HepG2 (cell line): ENCODE data around the gene KIAA0930. TPM values are rescaled to one million over a fixed set of nuclear protein-coding genes. Genes with fewer than 3 reads are reported as not detected.

Experiments used
- ATAC-seq: fragments of 200-7000 bp; cut with Tn5 transposase; 3 replicates; pipeline ENCODE4 v1.9.1; 2020; ENCODE audit warnings: mild to moderate bottlenecking, moderate library complexity
- BruUV-seq: library from RNA; stranded (reverse); fragments of 400-500 nt; replicated peaks from 2 replicates; lab custom pipeline; 2021; lab: Mats Ljungman, UMichigan
- CTCF ChIA-PET: fragments of 300-600 bp; formaldehyde crosslinking; extraction: SDS; loops from one replicate; lab custom pipeline; 2021; ENCODE audit warnings: low total read pairs, inconsistent platforms, low intra/inter-chr PET ratio; lab: Yijun Ruan, JAX
- POLR2A ChIA-PET: fragments of 350-600 bp; sonication (Branson Sonifier 250); formaldehyde crosslinking; loops from one replicate; lab custom pipeline; 2020; ENCODE audit warnings: antibody characterized with exemption, inconsistent platforms; lab: Yijun Ruan, JAX
- DNase-seq: peaks from one replicate; pipeline ENCODE4 v3.0.0-alpha.2; 2015; ENCODE audit warnings: low spot score
- FAIRE-seq: peaks from 3 replicates; lab custom pipeline; 2011; peaks lifted over from hg19 to GRCh38; lab: Jason Lieb, UNC
- H2AFZ ChIP-seq: one replicate; pipeline ENCODE4 v1.6.1; 2011; ENCODE audit warnings: low read length, inconsistent platforms
- H3K27ac ChIP-seq: fragments of 300-600 bp; 3 replicates; pipeline ENCODE4 v1.8.0; 2011; ENCODE audit warnings: mixed run types, mild to moderate bottlenecking, mixed read lengths, low read length, inconsistent platforms; ENCODE audit not compliant: insufficient read depth; ENCODE audit errors: extremely low read length
- H3K27me3 ChIP-seq, 2 experiments: fragments of 200-600 bp in 1 of 2; 2 replicates in 1 of 2; 3 replicates in 1 of 2; pipeline versions ENCODE4 v1.6.0 to v1.8.0; 2011; ENCODE audit warnings: low read length in 2 of 2, mild to moderate bottlenecking in 2 of 2, moderate library complexity in 2 of 2, inconsistent platforms in 1 of 2; ENCODE audit not compliant: insufficient read depth in 2 of 2, control insufficient read depth in 1 of 2
- H3K36me3 ChIP-seq, 2 experiments: fragments of 200-600 bp in 1 of 2; replicated peaks in 1 of 2; 2 replicates in 1 of 2; 3 replicates in 1 of 2; pipeline versions ENCODE4 v1.5.1 to v1.8.0; 2011; ENCODE audit warnings: low read length in 2 of 2, inconsistent platforms in 1 of 2; ENCODE audit not compliant: insufficient read depth in 2 of 2, control insufficient read depth in 1 of 2
- H3K4me1 ChIP-seq: 2 replicates; pipeline ENCODE4 v1.5.1; 2012; ENCODE audit warnings: low read length, inconsistent platforms; ENCODE audit not compliant: insufficient read depth
- H3K4me2 ChIP-seq: 2 replicates; pipeline ENCODE4 v1.6.0; 2011; ENCODE audit warnings: low read depth, low read length, inconsistent platforms
- H3K4me3 ChIP-seq, 3 experiments: fragments of 200-600 bp in 1 of 3; sonication (generic), shearing (Covaris generic) in 1 of 3; replicated peaks in 1 of 3; 2 replicates each; pipeline ENCODE4 v1.5.1; 2011 to 2016; ENCODE audit warnings: low read length in 3 of 3, inconsistent platforms in 2 of 3, low read depth in 2 of 3, mild to moderate bottlenecking in 2 of 3, control low read depth in 1 of 3, mixed read lengths in 1 of 3; ENCODE audit not compliant: insufficient read depth in 1 of 3
- H3K79me2 ChIP-seq: one replicate; pipeline ENCODE4 v1.6.1; 2011; ENCODE audit warnings: low read length, inconsistent platforms; ENCODE audit not compliant: insufficient read depth
- H3K9ac ChIP-seq: 2 replicates; pipeline ENCODE4 v1.6.0; 2011; ENCODE audit warnings: mild to moderate bottlenecking, low read depth, low read length, inconsistent platforms; ENCODE audit not compliant: insufficient read depth
- H3K9me3 ChIP-seq: 2 replicates; pipeline ENCODE4 v1.5.1; 2012; ENCODE audit warnings: mild to moderate bottlenecking, low read length
- H4K20me1 ChIP-seq: 2 replicates; pipeline ENCODE4 v1.6.0; 2011; ENCODE audit warnings: inconsistent platforms, mild to moderate bottlenecking, low read length, moderate library complexity; ENCODE audit not compliant: insufficient read depth
- DPF2 ChIP-seq: sonication (generic); formaldehyde crosslinking; IDR thresholded peaks from 2 replicates; pipeline ENCODE4 v1.4.0; 2020; ENCODE audit warnings: mild to moderate bottlenecking, low read depth, missing genetic modification reagents, borderline replicate concordance
- IRX3 ChIP-seq: sonication (generic); formaldehyde crosslinking; IDR thresholded peaks from 2 replicates; pipeline ENCODE4 v1.8.1; 2023; ENCODE audit warnings: mild to moderate bottlenecking, low read depth, missing genetic modification reagents, borderline replicate concordance
- LRRFIP1 ChIP-seq: sonication (generic); formaldehyde crosslinking; conservative IDR thresholded peaks from 2 replicates; pipeline ENCODE4 v1.4.0; 2020; ENCODE audit warnings: missing genetic modification reagents
- TCF12 ChIP-seq, 2 experiments: fragments of 450-650 bp in 1 of 2; sonication (generic) in 1 of 2; formaldehyde crosslinking in 1 of 2; IDR thresholded peaks; 2 replicates each; pipeline versions ENCODE4 v1.6.1 to v1.8.0; 2017 to 2022; ENCODE audit warnings: antibody characterized with exemption in 1 of 2, mild to moderate bottlenecking in 1 of 2, missing genetic modification reagents in 1 of 2, moderate library complexity in 1 of 2
- ZBTB33 ChIP-seq: sonication (generic); formaldehyde crosslinking; IDR thresholded peaks from 2 replicates; pipeline ENCODE4 v1.4.0; 2020; ENCODE audit warnings: missing genetic modification reagents
- ZBTB38 ChIP-seq: sonication (generic); formaldehyde crosslinking; IDR thresholded peaks from 2 replicates; pipeline ENCODE4 v1.5.1; 2020; ENCODE audit warnings: mild to moderate bottlenecking, missing genetic modification reagents
- WGBS: methylation state at CpG from one replicate; pipeline ENCODE4 v1.1.6; 2017; ENCODE audit warnings: low lambda C conversion rate; 5-methylcytosine and 5-hydroxymethylcytosine counted together
- in situ Hi-C: cut with HindIII; loops from 2 replicates; pipeline ENCODE4 v1.10.0; 2017; ENCODE audit warnings: low pct_unique_long_range_greater_than_20kb; ENCODE audit not compliant: extremely low pct_ligation_motif_present
- intact Hi-C: fragments of 100-400 bp; cut with micrococcal nuclease; formaldehyde crosslinking; loops from one replicate; pipeline ENCODE4 v1.10.0; 2022; ENCODE audit not compliant: unreplicated experiment
- polyA plus RNA-seq, 8 experiments: library from polyadenylated mRNA; depleted of rRNA in 3 of 8; stranded (reverse) in 7 of 8; unstranded in 1 of 8; fragments of >200 nt; fragmentation: Illumina TruSeq in 4 of 8; extraction: Trizol in 4 of 8; gene quantifications; 2 replicates each; pipeline versions ENCODE4 v1.2.1 to v1.2.3, GENCODE V29; 2011 to 2016; ENCODE audit warnings: low read depth in 4 of 8, missing spikeins in 1 of 8, mixed read lengths in 1 of 8; ENCODE audit not compliant: insufficient read depth in 1 of 8
- total RNA-seq, 5 experiments: library from RNA; depleted of rRNA; stranded (reverse); fragments of >200 nt; fragmentation: Illumina TruSeq; extraction: Trizol; gene quantifications; 2 replicates each; pipeline ENCODE4 v1.2.3, GENCODE V29; 2016; ENCODE audit warnings: low read depth in 1 of 5

The KIAA0930 gene
- total and polyA plus RNA-seq, 2 of the 13 experiments (the other 11 are each of a cell fraction or from before 2014, with no cell fraction given), result 27.0 to 38.2 TPM

- H3K4me3 ChIP-seq, result no peak overlapping the region
- no peak overlapping the region for H3K4me2 ChIP-seq
- in situ Hi-C loops (no loop called here), intact Hi-C loops (no loop called here)
- CTCF ChIA-PET, result no interaction called here
- no peaks in the 10 kb centered on the region for H3K79me2 ChIP-seq
- H2AFZ ChIP-seq, result no peak overlapping the region
- no peaks in the 10 kb centered on the region for H4K20me1 ChIP-seq
- BruUV-seq, result no TSS peak
- TF ChIP-seq ZBTB38 (CRISPR knock-in tag) (peak; percentile 53; the same call in 1 of the 2 replicates), IRX3 (no peak), TCF12 (IDR thresholded peaks at IDR 0.05) (no peak), TCF12 (CRISPR knock-in tag; IDR thresholded peaks at IDR 0.05) (no peak), DPF2 (CRISPR knock-in tag) (no peak), LRRFIP1 (no peak), ZBTB33 (CRISPR knock-in tag) (peak; percentile 69)
- peaks cover 99% of the 10 kb centered on the region for H3K4me1 ChIP-seq
- FAIRE-seq (no peak), ATAC-seq (no peak), DNase-seq (no peak)
- 97% methylated on average over 5 of the region's 12 CpGs for WGBS
- H3K27ac ChIP-seq, result peak overlapping the region; percentile 50
- H3K36me3 ChIP-seq, result no peaks in the 10 kb centered on the region
- H3K27me3 ChIP-seq, result no peaks in the 10 kb centered on the region
- H3K9me3 ChIP-seq, result no peaks in the 10 kb centered on the region
- H3K9ac ChIP-seq, result no peak overlapping the region
- POLR2A ChIA-PET, result no interaction called here
These were observed 35.9 kb upstream of the KIAA0930 start for GRCh38 chr22:45276507-45277105.
